Kidney tubule cell (primary cell): ENCODE results near the gene FGGY.

Source experiments
- DNase-seq: peaks from one replicate; pipeline ENCODE4 v3.0.0-alpha.2; 2018; ENCODE audit warnings: low spot score

Gene FGGY

DNA sequence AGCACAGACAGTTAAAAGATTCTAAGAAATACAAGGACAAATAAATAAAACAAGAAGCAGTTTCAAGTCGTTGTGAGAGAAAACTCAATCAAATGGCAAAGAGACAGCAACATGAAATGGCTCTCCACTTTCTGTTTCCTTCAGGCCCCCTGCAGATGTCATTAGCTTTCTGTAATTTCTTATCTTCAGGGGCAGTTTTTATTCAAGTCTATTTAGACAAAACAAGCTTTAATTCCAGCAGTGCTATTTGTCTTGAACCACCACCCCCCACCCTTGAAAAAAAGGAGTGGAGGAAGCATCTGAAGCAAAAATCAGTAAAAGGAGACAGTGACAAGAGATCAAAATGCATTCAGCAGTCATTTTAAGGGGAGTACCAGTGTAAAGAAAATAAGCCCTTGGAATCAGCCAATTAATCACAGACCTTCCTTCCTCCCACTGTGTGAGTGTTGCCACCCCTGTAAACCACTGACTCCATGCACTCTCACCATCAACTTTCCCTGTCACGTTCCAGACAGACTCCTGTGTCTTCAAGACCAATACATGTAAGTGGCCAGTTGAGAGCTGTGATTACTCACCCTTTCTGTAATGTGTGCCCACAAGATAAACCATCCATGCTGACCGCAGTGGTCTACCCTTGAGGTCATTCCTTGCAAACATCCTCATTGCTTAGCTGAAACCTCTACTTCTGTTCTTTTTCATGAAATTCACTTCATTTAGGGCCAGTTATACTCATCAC lies 381.8 kb downstream of the FGGY start:
- DNase-seq, result peak; percentile 96

DNA sequence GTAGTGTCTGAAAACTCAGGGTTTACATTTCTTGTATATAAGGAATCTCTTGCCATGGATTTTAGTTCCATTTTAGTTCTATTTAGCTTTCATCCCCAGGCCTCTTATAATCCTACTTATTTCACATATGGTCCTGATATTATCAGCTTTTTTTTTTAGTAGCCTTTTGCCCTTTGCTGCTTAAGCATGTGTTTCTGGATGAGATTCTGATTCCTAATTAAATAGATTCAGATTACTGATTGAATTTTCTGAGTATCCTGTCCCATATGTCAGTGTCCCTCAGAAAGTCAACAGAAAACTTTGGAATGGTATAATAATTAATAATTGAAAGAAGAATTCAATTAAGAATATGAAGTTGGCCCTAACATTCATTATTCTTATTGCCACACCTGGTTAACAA lies 383.1 kb downstream of the FGGY start:
- no peak for DNase-seq

DNA sequence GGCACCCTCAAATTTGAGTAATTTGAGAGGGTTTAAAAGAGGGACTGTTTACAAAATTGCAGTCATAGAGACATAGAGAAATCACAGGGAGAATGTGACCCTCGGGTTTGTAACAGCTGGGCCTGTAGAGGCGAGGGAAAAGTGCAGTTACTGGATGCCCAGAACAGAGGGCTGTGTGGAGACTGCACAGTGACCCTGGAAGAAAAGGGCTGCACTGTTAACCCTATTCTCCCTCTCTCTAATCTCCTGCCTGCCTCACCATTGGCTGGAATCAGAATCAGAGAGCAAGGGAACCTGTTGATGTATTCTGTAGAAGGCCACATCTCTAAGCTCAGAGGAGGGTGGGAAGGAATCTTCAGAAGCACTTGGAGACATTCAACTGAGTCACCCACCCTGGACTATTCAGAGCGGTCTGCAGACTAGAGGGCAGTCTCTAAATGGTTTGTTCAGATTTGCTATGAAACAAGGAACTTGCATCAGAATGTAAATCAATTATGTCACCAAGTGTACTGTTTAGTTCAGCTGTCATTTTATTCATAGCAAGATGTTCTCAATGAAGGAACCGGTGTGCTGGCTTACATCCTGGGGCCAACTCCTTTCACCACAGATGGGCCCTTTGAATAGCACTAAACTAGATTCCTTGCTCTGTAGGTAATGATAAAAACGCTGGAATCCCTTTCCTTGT lies 385.6 kb downstream of the FGGY start:
- no peak for DNase-seq

DNA sequence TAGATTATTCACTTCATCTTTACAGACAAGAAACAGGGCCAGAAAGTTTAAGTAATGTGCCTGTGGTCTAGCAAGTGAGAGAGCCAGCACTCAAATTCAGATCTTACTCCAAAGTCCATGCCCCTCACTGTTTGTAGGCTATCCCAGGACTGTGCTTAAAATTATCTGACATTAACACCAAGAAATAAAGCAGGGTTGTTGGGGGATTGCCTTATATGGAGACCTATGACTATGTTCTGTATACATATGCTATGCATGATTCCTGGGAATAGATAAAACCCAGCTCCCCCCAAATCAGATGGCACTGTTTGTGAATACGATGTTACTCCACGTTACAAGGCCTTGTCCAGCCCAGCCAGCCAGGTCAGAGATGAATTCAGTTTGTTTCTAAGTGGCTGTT lies 386.3 kb downstream of the FGGY start:
- DNase-seq, result no peak

DNA sequence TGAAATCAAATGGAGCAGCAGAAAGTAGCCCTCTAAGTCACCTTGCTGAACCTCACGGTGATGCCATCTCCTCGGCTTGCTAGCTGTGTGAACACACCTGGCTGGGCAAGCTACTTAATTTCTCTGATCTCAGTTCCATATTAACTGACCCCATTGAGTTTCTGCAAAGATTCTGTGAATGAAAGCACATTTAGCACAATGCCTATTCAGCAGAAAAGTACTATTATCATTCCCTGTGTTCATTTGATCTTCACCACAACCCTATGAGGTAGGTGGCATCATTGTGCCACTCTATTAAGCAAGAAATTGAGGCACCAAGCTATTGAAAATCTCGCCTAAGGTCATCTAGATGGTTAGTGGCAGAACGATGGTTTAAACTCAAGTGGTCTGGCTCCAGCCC lies 387.8 kb downstream of the FGGY start:
- DNase-seq, result no peak

DNA sequence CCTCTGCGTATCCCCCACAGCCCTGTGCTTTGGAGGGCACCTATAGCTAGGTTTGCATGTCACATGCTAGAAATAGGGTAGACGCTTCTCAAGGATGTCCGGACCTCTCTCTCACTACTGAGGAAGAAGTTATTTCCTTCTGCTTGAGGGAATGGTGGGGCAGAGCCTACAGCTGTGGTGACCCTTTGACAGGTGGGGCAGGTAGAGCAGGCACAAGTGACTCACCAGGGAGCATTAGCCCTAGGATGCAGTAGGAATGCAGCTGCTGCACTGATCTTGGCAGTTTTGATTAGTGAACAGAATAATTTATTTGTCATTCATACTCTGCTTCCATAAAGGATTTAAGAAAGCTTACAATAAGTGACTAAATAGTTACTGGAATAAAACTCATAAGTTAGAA lies 388.2 kb downstream of the FGGY start:
- DNase-seq, result peak; percentile 27

DNA sequence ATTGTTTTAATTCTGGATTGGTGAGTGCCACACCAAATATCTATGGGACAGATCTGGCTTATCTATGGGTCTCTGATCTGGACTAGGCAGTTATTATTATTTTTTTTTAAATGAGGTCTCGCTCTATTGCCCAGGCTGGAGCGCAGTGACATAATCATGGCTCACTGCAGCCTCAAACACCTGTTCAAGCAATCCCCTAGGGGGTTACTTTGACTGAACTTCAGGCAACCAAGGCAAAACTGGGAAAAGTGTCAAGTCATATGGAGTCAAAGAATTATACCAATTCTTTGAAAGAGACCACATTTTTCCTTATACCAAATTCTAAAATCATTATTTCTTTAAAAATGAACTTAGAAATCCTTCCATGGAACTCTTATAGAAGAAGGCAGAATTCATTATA lies 388.8 kb downstream of the FGGY start:
- no peak for DNase-seq

DNA sequence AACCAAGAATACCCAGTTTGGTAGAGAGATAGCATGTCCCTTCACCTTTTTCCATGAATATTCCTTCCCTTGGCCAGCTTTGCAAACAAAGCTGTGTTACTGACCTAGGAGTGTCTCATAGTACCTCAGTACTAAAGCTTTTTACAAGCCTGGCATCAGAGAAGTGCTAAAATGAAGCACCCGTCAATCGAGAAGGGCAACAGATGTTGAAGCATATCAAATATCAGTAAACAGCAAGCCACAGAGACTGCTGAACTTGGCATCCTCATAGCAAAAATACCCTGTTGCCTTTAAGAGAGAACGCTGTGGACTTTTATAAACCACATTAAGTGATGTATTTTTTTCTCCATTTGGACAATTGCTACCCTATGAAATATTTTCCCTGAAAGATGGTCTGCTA lies 389.3 kb downstream of the FGGY start:
- no peak for DNase-seq

DNA sequence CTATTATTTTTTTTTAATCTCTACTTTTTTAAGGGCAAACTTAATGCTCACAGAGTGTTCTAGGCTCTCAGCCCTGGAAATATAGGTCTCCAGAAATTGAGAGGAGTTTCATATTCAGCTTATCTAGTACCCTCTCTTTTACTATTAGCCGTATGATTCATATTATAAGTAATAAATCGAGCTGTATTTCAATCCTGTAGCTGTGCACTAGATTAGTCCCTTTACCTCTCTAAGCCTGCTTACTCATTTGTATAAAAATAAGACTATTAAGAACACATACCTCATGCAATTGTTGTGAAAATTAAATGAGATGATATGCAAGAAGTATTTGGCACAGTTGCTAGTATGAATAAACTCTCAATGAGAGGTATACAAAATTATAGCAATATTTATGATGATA lies 389.7 kb downstream of the FGGY start:
- DNase-seq, result no peak

DNA sequence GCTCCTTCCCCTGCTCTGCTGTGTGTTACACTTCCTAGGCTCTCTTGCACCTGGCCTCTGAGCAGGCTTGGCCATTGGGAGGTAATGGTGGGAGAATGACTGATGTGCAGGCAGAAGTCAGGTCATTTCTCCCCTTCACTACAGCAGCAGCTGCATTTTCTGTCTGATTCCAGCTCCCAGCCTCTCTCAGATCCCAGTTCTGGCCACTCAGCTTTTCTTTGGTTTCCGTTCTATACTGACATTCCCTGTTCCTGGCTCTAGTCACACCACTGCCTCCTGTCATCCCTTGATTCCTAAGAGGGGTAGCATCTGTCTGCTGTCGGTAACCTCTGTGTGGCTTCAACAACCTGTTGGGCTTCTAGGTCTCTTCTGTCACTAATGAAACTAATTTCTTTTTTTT lies 390.2 kb downstream of the FGGY start:
- DNase-seq, result no peak

DNA sequence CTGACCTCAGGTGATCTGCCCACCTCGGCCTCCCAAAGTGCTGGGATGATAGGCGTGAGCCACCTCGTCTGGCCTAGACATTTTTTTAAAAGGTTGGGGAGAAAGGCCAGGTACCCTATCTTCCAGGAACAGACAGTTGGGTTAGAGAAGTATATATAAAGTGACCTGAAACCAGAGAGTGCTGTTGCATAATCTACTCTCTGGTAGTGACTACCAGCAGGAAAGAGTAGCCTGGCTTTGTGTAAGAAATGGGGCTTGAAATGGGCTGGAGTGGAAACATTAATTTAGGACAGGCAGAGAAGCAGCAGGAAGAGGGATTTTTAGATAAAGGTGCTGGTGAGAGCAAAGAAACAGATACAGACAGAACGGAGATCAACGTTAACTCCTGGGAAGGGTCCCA lies 392.1 kb downstream of the FGGY start:
- DNase-seq, result no peak

DNA sequence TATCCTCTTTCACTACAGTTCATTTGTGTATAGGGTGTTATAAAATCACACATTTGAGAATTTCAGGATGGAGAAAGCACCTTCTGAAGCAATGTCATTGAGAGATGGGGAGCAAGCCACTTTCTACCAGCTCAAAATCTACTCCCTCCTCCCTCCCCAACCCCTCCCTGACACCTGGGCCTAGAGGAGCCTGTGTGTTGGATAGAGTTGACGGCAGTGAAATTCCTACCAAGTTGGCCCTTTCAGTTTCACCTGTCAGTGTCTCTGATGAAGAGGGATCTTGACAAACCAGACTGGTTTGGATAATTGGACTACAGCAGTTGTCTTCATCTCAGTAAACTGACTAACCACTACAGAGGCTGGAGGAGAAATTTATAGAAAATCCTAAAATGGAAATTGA lies 392.8 kb downstream of the FGGY start:
- no peak for DNase-seq

DNA sequence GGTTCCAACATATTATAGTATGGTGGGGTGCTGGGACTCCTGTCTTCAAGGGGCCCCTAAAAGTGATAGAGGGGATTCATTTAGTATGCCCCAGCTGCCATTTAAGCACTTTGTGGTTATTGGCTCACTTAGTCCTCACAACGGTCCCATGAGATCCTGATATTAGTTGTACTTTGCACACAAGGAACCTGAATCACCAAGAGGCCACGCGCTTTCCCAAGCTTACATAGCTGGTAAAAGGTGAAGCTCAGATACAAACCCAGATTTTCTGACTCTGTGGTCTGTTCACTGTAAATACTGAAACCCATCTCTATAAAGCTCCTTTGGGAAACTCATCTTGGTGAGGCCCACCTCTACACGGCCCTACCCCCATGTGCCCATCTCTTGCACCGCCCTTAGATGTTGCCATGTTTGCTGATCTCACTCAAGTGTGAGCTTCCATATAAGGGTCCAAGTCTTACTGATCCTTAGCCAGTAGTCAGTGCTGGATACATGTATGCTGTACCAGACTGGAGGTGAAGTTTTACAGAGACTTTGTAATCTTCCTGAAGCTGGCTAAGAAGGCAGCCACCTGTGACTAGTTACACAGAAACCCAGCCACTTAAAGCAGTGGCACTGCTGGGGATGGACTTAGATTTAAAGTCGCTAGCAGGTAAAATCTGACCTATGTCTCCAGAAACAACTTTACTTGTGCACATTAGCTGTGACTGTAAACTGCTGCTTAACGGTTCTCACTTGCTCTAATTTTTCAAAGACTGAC lies 393.5 kb downstream of the FGGY start:
- peak; percentile 34 for DNase-seq

DNA sequence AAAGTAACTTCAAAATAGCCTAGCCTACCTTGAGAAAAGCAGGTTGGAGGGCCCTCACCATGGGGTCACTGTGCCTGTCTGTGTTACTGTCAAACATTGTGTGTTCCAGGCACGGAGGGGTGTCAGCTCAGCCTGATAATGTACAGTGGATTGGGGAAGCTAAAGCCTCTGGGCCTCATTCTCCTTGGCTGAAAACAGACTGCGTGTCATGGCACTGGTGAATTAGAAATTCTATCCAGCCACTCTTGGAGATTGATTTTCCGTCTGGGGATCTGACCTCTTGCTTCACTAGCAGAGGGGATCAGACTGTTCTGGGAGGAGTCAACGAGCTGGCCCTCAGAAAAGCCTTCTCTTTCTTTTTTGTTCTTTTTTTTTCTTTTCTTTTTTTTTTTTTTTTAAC lies 394.4 kb downstream of the FGGY start:
- no peak for DNase-seq

DNA sequence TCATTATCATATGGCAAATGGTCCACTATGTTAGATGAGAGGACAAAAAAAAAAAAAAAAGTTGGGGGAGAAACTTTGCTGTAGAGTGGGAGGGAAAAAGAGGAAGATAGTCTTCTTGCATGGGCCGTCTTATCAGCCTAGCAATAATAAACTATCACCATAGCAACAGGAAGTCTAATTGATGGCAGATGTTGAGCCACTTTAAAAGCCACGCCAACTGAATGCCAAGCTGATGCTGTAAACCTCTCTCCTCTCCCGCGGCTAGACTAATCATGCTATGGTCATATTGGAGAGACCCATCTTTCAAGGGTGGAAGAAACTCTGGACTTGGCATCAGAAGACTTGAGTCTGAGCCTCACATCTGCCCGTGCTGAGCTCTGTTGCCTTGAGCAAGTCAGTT lies 395.7 kb downstream of the FGGY start:
- no peak for DNase-seq

DNA sequence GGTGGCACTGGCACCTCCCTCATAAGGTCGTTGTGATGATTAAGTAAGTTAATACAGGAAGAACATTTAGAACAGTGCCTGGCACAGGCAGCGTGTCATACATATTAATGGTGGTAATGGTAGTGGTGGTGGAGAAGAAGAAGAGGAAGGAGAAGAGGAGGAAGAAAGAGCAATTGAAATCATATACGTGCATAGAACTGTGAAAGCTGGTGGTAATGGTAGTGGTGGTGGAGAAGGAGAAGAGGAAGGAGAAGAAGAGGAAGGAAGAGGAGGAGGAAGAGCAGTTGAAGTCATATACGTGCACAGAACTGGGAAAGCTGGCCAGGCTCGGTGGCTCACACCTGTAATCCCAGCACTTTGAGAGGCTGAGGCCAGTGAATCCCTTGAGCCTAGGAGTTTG lies 396.5 kb downstream of the FGGY start:
- no peak for DNase-seq

DNA sequence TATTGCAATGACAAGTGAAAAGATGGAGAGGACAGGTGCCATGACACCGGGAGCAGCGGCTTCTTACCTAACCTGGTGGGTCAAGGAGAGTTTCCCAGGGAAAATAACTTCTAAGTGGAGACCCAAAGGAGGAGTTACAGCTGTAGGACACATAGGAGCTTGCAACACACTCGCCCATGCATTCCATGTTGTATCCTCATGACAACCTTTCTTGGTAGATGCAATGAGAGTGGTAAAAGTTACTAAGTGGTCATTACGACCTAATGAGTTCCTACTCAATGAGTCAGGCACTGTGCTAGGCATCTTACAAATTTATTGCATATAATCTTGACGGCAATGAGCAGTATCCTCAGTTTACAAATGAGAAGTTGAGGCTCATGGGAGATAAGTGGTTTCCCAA lies 398.4 kb downstream of the FGGY start:
- peak; percentile 43 for DNase-seq

DNA sequence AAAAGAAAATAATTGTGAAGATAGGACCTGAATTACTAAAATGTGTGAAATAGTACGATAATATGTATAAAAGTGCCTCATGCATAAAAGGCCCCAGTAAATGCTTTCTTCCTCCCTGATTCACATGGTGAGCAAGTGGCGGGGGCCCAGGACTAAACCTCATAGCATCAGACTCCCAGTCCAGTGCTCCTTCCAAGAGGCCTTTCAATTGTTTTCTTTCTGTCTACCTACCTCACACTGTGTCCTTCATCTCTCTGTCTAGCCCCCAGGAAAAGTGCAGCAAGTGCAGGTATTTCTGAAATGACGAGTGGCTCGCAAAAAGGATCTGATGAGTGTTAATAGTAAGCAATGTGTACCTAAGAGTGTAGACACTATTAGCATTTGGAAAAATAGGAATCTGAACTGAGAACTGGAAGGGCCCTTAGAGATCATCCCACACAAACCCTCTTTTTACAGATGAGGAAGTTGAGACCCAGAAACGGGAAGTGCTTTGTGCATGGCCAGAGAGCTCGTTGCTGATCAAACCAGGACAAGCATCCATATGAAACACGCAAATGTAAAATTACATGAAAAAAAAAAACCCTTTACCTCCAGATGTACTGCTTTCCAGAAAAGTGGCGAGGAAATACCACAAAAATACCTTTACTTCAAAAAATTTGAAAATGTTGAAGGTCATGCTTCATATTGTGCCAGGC lies 399.7 kb downstream of the FGGY start:
- DNase-seq, result no peak

DNA sequence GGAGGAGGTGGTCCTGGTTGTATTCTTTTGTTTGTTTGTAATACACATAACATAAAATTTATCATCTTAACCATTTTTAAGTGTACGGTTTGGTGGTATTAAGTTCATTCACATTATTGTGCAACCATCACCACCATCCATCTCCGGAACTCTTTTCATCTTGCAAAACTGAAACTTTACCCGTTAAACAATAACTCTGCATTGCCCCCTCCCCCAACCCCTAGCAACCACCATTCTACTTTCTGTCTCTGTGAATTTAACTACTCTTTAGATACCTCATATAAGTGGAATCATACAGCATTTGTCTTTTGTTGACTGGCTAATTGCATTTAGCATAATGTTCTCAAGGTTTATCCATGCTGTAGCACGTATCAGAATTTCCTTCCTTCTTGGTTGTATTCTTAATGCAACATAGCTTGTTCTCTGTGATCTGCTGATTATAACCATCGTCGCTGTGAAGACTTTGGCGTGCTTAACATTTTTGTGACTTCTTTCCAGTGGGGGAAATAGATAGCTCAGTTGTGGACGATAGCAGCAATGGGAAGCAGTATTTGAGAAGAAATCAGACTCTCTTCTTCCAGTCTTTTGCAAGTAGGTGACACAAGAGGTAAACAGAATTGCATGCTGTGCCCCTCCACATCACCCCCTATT lies 400.4 kb downstream of the FGGY start:
- DNase-seq, result no peak

DNA sequence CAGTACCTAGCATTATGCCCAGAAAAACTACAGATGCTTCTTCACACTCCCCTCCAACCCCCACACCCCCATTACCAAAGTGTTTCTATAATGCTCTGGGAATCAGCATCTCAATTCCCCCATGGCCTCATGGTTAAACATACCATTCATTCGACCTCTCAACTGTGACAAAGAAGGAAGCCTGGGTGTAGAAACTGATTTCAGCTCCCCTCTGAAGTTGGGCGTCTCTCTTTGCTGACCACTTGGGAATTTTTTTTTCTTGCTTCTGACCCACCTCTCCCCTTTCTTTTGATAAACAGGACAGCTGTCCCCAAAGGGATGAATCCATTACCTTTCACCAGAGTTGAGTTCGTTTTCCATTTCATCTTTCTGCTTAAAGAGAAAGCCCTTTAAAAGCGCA lies 401.5 kb downstream of the FGGY start:
- no peak for DNase-seq

DNA sequence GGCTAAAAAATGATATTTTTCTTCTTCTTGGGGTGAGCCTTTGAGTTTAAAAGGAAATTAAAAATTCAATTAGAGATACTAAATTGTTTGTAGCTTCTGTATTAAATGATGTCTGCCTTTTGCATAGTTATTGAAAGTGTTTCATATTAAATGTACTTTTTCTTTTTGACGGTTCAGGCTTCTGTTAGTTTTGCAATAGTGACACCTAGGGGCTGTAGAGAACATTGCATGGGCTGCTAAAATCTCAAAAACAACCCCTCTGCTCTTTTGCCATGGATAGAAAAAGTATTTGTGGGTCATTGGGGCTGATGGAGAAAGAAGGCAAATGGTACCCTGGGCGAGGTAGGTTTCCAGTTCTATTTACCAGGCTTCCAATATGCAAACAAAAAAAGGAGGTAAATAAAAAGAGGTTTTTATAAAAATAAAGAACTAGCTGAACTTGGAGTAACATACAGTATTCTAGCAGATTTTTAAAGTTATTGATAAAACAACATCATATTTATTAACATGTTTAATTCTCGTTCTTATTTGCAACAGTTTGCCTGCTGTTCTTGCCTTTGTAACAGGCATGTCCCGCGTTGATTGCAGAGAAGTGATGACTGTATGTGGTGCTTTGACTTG lies 402.4 kb downstream of the FGGY start:
- peak; percentile 59 for DNase-seq

DNA sequence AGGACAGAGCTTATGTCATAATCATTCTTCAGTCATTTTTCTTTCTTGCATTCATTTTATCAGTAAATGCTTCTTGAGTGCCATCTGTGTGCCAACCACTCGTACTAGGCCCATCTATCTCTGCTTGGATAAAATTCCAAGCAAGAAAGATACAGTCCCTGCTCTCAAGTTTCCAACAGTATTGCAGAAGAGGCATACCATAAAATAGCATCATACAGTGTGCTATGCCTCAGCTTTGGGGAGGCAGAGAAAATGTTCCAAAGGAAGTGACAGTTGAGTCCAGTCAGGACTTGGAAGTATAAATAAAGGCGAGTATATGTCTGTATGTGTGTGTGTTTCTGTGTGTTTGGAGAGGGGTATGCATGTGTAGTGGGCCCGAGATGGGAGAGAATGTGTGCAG lies 404.5 kb downstream of the FGGY start:
- DNase-seq, result no peak
